ENCODE measurements around the gene RAB12.

Gene RAB12

GRCh38 chr18:8685914-8686216 is 76.6 kb downstream of the RAB12 start:
- Histone ChIP-seq H3K4me1 (ENCODE audit: control insufficient read depth, insufficient read depth, low read length) (peaks cover 27% of the 10 kb centered on the region), H3K4me3 (ENCODE audit: low read depth, low read length) (no peak overlapping the region), H3K27me3 (ENCODE audit: control insufficient read depth, insufficient read depth, low read length) (no peaks in the 10 kb centered on the region), H3K36me3 (ENCODE audit: control insufficient read depth, insufficient read depth, low read length) (no peaks in the 10 kb centered on the region), H3K9ac (ENCODE audit: low read length) (no peak overlapping the region), H3K9me3 (ENCODE audit: control insufficient read depth, insufficient read depth, low read depth, low read length) (no peaks in the 10 kb centered on the region), H3K27ac (ENCODE audit: low read depth, low read length) (no peak overlapping the region)

- H3K4me3 ChIP-seq (ENCODE audit: low read depth, low read length) = no peak overlapping the region
- H3K4me1 ChIP-seq (ENCODE audit: control insufficient read depth, insufficient read depth, low read length) = peaks cover 27% of the 10 kb centered on the region
- H3K36me3 ChIP-seq (ENCODE audit: control insufficient read depth, insufficient read depth, low read length) = no peaks in the 10 kb centered on the region
- H3K9ac ChIP-seq (ENCODE audit: low read length) = no peak overlapping the region
- H3K27ac ChIP-seq (ENCODE audit: low read depth, low read length) = no peak overlapping the region
- H3K9me3 ChIP-seq (ENCODE audit: control insufficient read depth, insufficient read depth, low read depth, low read length) = no peaks in the 10 kb centered on the region
- H3K27me3 ChIP-seq (ENCODE audit: control insufficient read depth, insufficient read depth, low read length) = no peaks in the 10 kb centered on the region
These were observed 77.4 kb downstream of the RAB12 start for GRCh38 chr18:8686611-8687010.

GRCh38 chr18:8688216-8688800 is 79.1 kb downstream of the RAB12 start:
- H3K36me3 ChIP-seq (ENCODE audit: control insufficient read depth, insufficient read depth, low read length) = no peaks in the 10 kb centered on the region
- peaks cover 27% of the 10 kb centered on the region for H3K4me1 ChIP-seq (ENCODE audit: control insufficient read depth, insufficient read depth, low read length)
- no peaks in the 10 kb centered on the region for H3K27me3 ChIP-seq (ENCODE audit: control insufficient read depth, insufficient read depth, low read length)
- H3K27ac ChIP-seq (ENCODE audit: low read depth, low read length) = no peak overlapping the region
- H3K4me3 ChIP-seq (ENCODE audit: low read depth, low read length) = no peak overlapping the region
- H3K9ac ChIP-seq (ENCODE audit: low read length) = no peak overlapping the region
- H3K9me3 ChIP-seq (ENCODE audit: control insufficient read depth, insufficient read depth, low read depth, low read length) = no peaks in the 10 kb centered on the region

GRCh38 chr18:8688816-8689215 is 79.6 kb downstream of the RAB12 start:
- Histone ChIP-seq H3K9me3 (ENCODE audit: control insufficient read depth, insufficient read depth, low read depth, low read length) (no peaks in the 10 kb centered on the region), H3K27ac (ENCODE audit: low read depth, low read length) (no peak overlapping the region), H3K4me3 (ENCODE audit: low read depth, low read length) (no peak overlapping the region), H3K36me3 (ENCODE audit: control insufficient read depth, insufficient read depth, low read length) (no peaks in the 10 kb centered on the region), H3K9ac (ENCODE audit: low read length) (no peak overlapping the region), H3K27me3 (ENCODE audit: control insufficient read depth, insufficient read depth, low read length) (no peaks in the 10 kb centered on the region), H3K4me1 (ENCODE audit: control insufficient read depth, insufficient read depth, low read length) (peaks cover 27% of the 10 kb centered on the region)
